Left lobe of liver (tissue), 2 donors: ENCODE results near the gene MYL12A. TPM values are rescaled to one million over a fixed set of nuclear protein-coding genes. Genes with fewer than 3 reads are reported as not detected.
"Not testable (repeated sequence)": the region's sequence is repeated elsewhere in the genome, so short reads cannot be mapped to it uniquely, and the experiment has no call there.

Experiments used
- ATAC-seq: fragments of 200-7000 bp; cut with Tn5 transposase; one replicate; pipeline ENCODE4 v1.9.1; 2020; ENCODE audit warnings: mild to moderate bottlenecking, moderate library complexity
- DNase-seq: peaks from one replicate; pipeline ENCODE4 v3.0.0-alpha.2; 2020; ENCODE audit warnings: low spot score
- total RNA-seq: library from RNA; stranded (reverse); gene quantifications from one replicate; pipeline ENCODE4 v1.2.1, GENCODE V29; 2021
- donor health status: DM: no; HTN: no; CAD: no; lungs with moderate emphysema.
- donor health status: DM: no; HTN: yes; CAD: no.

The MYL12A gene
- total RNA-seq, 1 donor from 2014 or later, result 85.5 TPM

DNA sequence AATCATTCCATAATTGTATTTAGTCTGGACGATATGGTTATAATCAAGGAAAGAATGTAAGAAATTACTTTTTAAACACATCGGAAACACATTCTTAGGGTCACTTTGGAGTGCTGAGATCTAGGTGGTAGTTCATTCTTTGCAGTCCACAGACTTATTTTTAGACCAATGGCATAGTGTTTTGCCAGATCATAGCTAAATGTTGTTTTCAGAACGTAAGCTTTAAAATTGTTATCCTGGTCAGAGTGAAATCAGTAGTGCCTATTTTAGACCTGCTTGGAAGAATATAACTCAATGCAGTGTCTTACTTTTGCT is 4.3 kb downstream of the MYL12A start:
- DNase-seq, result no peak
- ATAC-seq, result no peak

DNA sequence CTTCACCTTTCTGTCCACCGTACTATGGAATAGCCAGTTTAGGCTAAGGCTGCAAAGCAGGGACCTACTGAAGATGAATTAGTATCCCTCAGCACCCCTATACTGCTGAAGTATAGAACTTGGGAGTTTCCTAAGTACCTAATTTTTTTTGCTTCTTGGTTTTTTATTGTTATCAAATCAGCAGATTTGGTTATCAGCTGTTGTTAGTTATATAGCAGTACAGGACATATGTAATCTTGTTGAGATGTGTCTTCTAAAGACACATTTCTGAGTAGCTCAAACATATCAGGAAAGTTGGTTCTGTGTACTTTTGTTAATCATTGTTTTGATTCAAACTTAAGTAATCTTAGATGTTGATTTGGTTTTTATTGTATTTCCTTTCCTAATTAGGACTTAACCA is 5.2 kb downstream of the MYL12A start:
- DNase-seq (no peak), ATAC-seq (no peak)

DNA sequence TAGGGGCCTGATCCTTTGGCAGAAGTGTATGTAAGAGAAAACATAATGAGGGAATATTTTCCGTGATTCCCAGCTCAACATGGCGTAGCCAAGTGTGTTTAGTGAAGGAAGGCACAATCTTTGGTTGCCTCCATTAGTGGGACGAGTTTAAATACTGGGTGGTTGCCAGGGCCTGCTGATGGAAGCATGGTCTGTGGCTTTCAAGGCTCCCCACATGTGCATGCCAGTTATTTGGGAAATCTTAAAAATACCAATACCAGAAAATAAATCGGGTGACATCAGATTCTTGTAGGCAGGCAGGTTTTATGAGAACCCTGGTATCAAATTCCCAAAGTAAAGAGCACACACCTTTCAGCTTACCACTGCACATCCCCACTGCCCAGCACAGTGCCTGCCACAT is 7.1 kb downstream of the MYL12A start:
- ATAC-seq, result no peak
- no peak for DNase-seq

GRCh38 chr18:3255611-3256165 is 8.1 kb downstream of the MYL12A start:
- no peak for DNase-seq
- ATAC-seq, result no peak

GRCh38 chr18:3256693-3257626 is 9.4 kb downstream of the MYL12A start:
- peak; percentile 49 for DNase-seq

DNA sequence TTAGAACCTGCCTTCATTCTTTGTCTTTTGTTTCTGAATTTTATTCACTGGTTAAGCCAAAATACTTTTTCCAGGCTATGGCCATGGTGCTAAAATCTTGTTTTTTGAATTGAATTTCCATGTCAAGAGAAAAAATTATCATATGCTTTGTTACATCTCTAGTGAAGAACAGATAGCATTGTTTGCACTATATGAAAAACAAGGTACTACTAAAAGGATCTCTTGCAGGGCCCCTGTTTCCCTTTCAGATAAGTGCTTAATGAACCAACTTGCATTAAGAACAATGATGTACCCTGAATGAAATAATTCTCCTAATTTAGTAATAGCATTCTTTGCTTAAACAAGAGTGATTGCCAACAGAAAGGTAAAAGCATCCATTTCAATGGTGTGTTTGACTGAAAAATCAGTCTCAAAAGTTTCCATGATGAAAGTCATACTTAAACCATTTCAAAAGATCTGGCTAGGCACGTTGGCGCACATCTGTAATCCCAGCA is 10.1 kb downstream of the MYL12A start:
- ATAC-seq (no peak), DNase-seq (no peak)

More at GRCh38 chr18:3256693-3257626, 9.4 kb downstream of the MYL12A start:
- peak; percentile 66 for ATAC-seq

DNA sequence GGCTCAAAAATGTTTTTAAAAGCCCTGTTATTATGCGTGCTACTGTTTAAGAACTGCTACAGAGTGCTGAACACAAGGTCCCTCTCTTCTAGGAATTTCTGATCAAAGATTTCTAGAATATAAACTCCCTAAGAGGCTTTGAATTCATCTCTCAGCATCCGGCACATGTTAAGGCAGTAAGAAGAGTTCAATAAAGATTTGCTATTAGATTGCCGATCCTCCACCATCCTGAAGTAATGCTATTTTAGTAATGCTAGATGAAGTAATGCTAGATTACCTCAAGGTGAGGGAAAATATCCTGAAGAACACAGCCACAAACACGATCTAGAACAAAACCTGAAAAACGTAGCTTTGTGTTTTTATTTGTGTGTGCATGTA is 13.4 kb downstream of the MYL12A start:
- ATAC-seq, result no peak
- no peak for DNase-seq

DNA sequence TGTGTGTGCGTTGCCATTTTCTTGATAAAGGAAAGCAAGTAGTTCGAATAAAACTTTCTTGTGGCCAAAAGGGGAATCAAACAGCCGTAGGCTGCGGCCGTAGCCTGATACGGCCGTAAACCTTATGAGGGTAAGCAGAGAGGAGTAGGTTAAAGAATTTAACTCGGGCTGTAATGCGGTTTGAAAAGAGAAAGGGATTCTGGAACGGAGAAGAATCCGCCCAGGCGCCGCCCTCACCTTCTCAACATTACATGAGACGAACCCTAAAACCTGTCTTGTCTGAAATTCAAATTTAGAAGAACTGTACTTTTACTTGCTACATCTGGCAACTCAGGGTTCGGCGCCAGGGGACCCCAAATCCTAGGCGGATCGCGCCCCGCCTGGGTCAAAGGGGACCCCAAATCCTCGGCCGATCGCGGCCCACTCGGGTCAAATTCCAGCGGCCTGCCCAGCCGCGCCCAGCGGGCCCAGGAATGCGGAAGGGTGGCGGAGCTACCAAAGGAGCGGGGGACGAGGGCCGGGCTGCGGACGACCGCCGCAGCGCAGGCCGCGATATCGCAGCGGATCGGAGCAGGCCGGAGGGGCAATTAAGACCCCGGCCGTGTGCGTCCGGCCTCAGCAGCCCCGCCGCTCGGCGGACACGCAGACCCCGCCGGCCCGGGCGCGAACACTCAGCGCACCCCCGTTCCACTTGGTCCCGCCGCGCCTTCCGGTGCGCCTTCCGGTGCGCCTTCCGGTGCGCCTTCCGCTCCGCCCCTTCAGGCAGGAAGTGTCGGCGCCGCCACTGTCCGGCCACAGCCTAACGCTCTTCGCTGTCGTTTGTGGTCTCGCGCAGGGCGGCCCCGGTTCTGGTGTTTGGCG is 14.0 kb downstream of the MYL12A start, which contains the start of gene MYL12B:
TSS of gene MYL12B (plus strand) at position 761 of the 861 bp plus-strand sequence. CDS start 10,766 bp downstream, outside the sequence.
- peak; percentile 88 for ATAC-seq
- DNase-seq, result peak; percentile 85

DNA sequence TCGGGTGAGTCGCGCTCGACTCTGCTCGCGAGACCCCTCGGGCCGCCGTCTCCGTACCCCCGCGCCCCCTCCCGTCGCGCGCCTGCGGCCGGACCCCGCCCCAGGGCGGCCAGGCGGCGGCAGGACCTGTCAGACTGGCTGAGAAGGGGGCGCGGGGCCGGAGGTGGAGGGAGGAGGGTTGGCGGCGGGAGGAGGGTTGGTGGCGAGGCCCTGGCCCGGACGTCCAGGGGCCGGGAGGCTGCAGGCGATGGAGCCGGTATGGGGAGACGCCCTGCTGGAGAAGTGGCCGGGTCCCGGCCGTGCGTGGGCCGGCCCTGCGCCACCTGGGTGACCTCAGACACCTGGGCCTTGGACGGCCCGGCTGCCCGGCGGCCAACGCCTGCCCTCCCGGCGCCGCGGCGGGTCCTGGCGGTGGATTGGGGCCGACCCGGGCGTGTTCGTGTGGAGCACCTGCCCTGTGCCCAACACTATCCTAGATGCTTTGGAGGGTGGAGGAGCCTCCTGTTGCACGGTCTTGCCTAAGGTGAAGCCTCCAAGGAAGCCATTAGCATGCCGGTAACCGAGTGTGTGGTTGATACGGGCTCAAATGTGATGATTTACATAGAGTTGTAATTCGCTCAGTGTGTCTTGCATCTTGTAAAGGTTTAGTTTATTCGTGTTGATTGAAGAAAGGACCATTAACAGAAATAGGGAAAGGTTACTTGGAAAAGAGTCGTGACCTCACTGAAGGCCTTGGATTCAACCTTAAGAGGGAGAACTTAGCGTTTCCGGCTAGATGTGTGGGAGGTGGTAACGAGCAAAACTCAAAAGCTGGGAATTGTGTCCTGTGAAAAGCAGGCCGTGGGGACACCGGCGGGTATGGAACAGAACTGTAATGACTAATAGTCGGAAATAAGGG is 14.9 kb downstream of the MYL12A start:
- DNase-seq (peak; percentile 61), ATAC-seq (peak; percentile 55)

DNA sequence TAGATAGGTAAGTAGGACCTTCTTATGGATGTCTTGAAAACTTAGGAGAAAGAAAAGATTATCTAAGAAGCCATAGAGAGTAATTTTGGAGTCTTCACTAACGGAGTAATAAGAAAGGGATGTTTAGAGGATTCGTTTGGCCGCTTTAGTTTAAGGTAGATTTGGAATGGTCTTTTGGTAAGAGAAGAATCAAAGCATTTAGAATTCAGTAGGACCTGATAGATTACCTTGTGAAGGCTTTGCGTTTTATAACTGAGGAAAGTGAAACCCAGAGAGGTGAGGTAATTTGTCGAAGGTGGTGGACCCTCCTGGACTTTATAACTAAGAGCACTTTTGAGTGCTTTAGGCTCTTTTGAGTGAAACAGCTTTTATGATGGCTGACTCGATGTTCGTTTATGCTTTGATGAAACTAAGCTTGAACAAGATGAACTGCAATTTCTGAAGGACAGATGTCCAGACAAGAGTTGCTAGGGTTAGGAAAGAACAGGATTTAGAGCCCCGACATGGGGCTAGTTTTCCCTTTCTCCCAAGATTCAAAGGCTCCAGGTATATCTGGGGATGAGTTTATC is 15.6 kb downstream of the MYL12A start:
- no peak for ATAC-seq
- DNase-seq, result no peak

GRCh38 chr18:3264362-3264761 is 16.8 kb downstream of the MYL12A start:
- ATAC-seq, result no peak
- no peak for DNase-seq

DNA sequence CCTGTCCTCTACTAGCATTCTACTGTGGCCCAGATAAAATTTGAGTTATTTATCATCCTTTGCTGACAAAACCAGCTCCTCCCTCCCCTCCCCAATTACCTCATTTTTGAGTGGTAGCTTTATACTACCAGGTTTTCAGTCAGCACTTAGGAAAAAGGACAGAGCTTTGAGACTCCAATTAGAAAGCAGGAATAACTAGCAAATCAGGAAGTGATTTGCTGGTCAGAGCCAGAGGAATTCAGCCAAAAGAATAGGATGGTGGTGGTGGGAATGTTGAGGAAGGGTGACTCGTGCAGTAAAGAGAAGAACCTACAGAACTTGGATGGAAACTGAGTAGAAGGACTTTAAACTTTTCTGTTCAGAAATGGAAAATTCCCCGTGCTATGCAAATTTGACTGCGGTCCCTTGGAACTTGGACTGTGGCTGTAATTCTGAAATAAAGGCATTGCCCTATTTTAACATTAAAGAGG is 18.0 kb downstream of the MYL12A start:
- ATAC-seq, result peak; percentile 1
- DNase-seq, result no peak

GRCh38 chr18:3266062-3266608 is 18.5 kb downstream of the MYL12A start:
- DNase-seq (no peak), ATAC-seq (peak; percentile 8)

GRCh38 chr18:3268306-3268705 is 20.7 kb downstream of the MYL12A start:
- DNase-seq (no peak), ATAC-seq (peak; percentile 67)

- no peak for ATAC-seq
- DNase-seq, result no peak
Observed at GRCh38 chr18:3269241-3269913, 21.8 kb downstream of the MYL12A start.

DNA sequence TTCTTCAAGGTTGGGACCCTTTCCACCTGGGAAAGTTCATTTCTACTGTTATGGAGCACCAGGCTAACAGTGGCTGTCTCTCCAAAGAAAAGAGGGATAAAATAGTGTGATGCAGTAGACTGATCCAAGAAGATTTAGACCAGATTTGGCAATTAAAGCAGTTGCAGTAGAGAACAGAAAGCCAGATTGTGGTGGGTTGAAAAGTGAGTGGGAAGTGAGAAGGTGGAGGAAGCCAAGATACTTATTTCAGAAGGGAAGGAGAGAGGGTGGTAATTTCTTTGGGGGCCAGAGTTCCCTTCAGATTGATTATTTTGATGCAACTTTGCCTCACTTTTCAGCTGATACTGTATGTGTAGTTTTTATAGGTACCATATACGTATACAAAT is 22.3 kb downstream of the MYL12A start:
- ATAC-seq (no peak), DNase-seq (no peak)

DNA sequence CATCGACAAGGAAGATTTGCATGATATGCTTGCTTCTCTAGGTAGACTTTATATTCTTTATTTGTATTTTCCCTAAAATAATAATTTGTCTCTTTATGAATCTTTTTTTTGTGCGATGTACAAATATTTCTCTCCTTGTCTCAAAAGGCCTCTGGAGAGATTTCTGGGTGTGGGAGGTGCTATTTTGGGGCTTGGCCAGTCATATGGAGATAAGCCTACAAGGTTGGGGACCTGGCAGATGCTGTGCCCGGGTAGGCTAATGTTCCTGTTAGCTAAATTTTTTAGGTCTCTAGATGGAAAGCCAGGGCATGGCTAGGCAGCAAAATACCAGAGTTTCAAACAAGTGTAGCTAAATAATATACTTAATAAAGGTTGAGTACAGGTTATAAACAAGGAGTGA is 25.4 kb downstream of the MYL12A start:
- DNase-seq (no peak), ATAC-seq (no peak)

DNA sequence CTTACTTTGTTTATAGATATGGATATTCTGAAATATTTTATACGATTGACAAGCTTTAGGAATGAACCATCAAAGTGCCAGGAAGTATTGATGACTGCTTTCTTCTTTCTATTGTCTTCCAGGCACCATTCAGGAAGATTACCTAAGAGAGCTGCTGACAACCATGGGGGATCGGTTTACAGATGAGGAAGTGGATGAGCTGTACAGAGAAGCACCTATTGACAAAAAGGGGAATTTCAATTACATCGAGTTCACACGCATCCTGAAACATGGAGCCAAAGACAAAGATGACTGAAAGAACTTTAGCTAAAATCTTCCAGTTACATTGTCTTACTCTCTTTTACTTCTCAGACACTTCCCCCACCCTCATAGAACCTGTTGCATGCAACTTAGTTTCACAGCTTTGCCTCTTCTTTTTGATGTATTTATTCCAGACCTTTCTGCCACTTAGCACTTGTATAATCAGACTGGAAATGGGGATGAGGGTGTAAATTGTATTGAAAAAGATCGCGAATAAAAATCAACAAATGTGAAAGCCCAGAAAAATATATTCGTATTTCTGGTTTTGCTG is 30.1 kb downstream of the MYL12A start:
- DNase-seq, ATAC-seq: not testable (repeated sequence)
